ENCODE results near the gene KATNAL2.
"Not testable (repeated sequence)": the region's sequence is repeated elsewhere in the genome, so short reads cannot be mapped to it uniquely, and the experiment has no call there.

KATNAL2 gene

DNA sequence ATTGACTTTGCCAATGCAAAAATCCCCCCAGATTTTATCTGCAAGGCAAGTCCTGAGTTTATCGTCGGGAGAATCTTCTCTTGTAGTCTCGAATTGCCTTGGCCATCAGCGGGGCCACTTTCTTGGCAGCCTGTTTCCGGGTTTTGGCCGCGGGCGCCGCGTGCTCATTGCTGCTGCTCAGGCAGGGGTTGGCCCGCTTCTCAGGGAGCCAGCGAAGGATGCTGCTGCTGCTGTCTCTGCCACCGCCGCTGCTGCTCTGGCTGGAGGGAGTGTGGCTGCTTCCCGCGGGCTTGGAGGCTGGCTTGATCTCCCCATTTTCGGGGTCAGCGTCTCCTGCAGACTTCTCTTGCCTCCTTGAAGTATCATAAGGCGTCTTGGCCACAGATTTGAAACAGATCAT lies 115.5 kb downstream of the KATNAL2 start:
- DNase-seq (ENCODE audit: extremely low read depth, low read depth), result no peak
- H3K4me3 ChIP-seq (replicated peaks; ENCODE audit: low read depth, low read length), result no peak overlapping the region
- no peak for TF ChIP-seq CTCF (IDR thresholded peaks at IDR 0.05; ENCODE audit: low read depth, low read length, missing control alignments)

- H3K4me3 ChIP-seq (replicated peaks; ENCODE audit: low read depth, low read length); DNase-seq (ENCODE audit: extremely low read depth, low read depth): not testable (repeated sequence)
These were observed 117.2 kb downstream of the KATNAL2 start for GRCh38 chr18:47034591-47034990.

- DNase-seq (ENCODE audit: extremely low read depth, low read depth), result no peak
- no peak for TF ChIP-seq CTCF (IDR thresholded peaks at IDR 0.05; ENCODE audit: low read depth, low read length, missing control alignments)
- no peak within 1 kb of the TSS for H3K4me3 ChIP-seq (replicated peaks; ENCODE audit: low read depth, low read length)
These were observed 117.8 kb downstream of the KATNAL2 start, which contains the start of gene ELOA2 for GRCh38 chr18:47035156-47035671. ELOA2 (minus strand) TSS chr18:47035621; CDS start chr18:47035264, 357 bp downstream.

GRCh38 chr18:47036298-47036874 lies 119.0 kb downstream of the KATNAL2 start:
- peak; percentile 15 for DNase-seq (ENCODE audit: extremely low read depth, low read depth)
- peak; percentile 44 for TF ChIP-seq CTCF (IDR thresholded peaks at IDR 0.05; ENCODE audit: low read depth, low read length, missing control alignments)
- H3K4me3 ChIP-seq (replicated peaks; ENCODE audit: low read depth, low read length), result no peak overlapping the region

- no peak overlapping the region for H3K4me3 ChIP-seq (replicated peaks; ENCODE audit: low read depth, low read length)
- no peak for DNase-seq (ENCODE audit: extremely low read depth, low read depth)
- no peak for TF ChIP-seq CTCF (IDR thresholded peaks at IDR 0.05; ENCODE audit: low read depth, low read length, missing control alignments)
These were observed 119.7 kb downstream of the KATNAL2 start for GRCh38 chr18:47036927-47037578.

DNA sequence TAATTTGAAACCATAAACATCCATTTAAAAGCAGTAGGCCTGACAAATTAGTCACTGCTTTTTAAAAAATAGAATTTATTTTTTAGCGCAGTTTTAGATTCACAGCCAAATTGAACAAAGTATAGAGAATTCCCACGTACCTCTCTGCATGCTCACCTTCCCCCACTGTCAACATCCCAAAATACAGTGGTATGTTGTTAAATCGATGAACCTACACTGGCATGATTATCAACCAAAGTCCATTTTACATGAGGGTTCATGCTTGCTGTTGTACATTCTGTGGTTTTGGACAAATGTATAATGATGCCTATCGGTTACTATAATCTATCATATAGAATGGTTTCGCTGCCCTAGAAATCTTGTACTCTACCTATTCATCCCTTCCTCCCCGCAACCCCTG lies 123.6 kb downstream of the KATNAL2 start:
- H3K4me3 ChIP-seq (replicated peaks; ENCODE audit: low read depth, low read length), result no peak overlapping the region
- TF ChIP-seq CTCF (IDR thresholded peaks at IDR 0.05; ENCODE audit: low read depth, low read length, missing control alignments), result no peak
- no peak for DNase-seq (ENCODE audit: extremely low read depth, low read depth)

DNA sequence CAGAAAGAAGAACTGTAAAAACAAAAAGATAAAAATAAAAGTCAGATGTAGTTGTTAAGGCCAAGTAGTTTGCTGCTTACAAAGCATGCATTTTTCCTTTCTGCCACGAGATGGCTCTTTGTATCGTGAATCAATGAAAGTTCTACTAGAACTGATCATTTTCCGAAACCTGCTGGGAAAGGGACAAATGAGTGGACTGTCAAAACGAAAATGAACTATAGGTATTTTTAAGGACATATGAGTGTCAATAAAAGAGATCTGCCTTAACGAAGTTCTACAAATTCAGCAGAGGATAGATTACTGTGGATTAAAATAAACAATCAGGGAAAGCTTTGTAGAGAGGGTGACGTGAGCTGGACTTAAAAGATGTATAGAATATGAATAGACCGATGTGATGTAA lies 133.1 kb downstream of the KATNAL2 start:
- no peak overlapping the region for H3K4me3 ChIP-seq (replicated peaks; ENCODE audit: low read depth, low read length)
- peak; percentile 14 for DNase-seq (ENCODE audit: extremely low read depth, low read depth)
- peak; percentile 53 for TF ChIP-seq CTCF (IDR thresholded peaks at IDR 0.05; ENCODE audit: low read depth, low read length, missing control alignments)

Measured in HFF-Myc (cell line).